Posterior vena cava (tissue), 2 donors: ENCODE results near the gene GDF3. TPM values are rescaled to one million over a fixed set of nuclear protein-coding genes. Genes with fewer than 3 reads are reported as not detected.
"Not testable (repeated sequence)": the region's sequence is repeated elsewhere in the genome, so short reads cannot be mapped to it uniquely, and the experiment has no call there.

Experiments
- DNase-seq: peaks from one replicate; pipeline ENCODE4 v3.0.0-alpha.2; 2020; ENCODE audit warnings: low spot score
- intact Hi-C, 2 donors: fragments of 100-400 bp; cut with DNase I; formaldehyde crosslinking; loops; one replicate each; pipeline versions ENCODE4 v1.14.1 to v1.14.2; 2022 to 2023
- total RNA-seq, 2 donors: library from RNA; stranded (reverse); fragmentation: NEBNext Ultra II Directional; extraction: Animal tissue kit (Norgen Biotek cat#: 25700); gene quantifications; one replicate each; pipeline ENCODE4 v1.2.1, GENCODE V29; 2021
- donor health status: DM: yes; HTN: yes; CAD: no.
- donor health status: DM: yes; HTN: yes; CAD: no.

The GDF3 gene
- total RNA-seq, 2 donors from 2014 or later: 1.5 TPM; not detected in 1

- intact Hi-C loops, DNase-seq: not testable (repeated sequence)
Measured at GRCh38 chr12:7677432-7677888, 18.1 kb downstream of the GDF3 start.

- intact Hi-C loops, DNase-seq: not testable (repeated sequence)
Measured at GRCh38 chr12:7675455-7675854, 20.1 kb downstream of the GDF3 start.

GRCh38 chr12:7668171-7668570, 27.4 kb downstream of the GDF3 start:
- DNase-seq: no peak
- intact Hi-C loops: no loop called here

GRCh38 chr12:7667125-7667524, 28.4 kb downstream of the GDF3 start:
- intact Hi-C loops: no loop called here
- DNase-seq: no peak

GRCh38 chr12:7666595-7666994, 29.0 kb downstream of the GDF3 start:
- intact Hi-C loops: no loop called here
- DNase-seq: no peak

GRCh38 chr12:7661741-7662140, 33.8 kb downstream of the GDF3 start:
- DNase-seq: no peak

GRCh38 chr12:7656121-7656520, 39.5 kb downstream of the GDF3 start:
- DNase-seq: no peak
- intact Hi-C loops: no loop called here

More at GRCh38 chr12:7661741-7662140, 33.8 kb downstream of the GDF3 start:
- intact Hi-C loops: no loop called here

GRCh38 chr12:7650091-7650490, 45.5 kb downstream of the GDF3 start:
- no peak for DNase-seq
- intact Hi-C loops: no loop called here

- intact Hi-C loops: no loop called here
- DNase-seq: no peak
Measured at GRCh38 chr12:7647071-7647470, 48.5 kb downstream of the GDF3 start.

GRCh38 chr12:7646178-7646475, 49.4 kb downstream of the GDF3 start:
- no peak for DNase-seq
- intact Hi-C loops: no loop called here

GRCh38 chr12:7645395-7646177, 50.0 kb downstream of the GDF3 start:
- intact Hi-C loops: no loop called here
- no peak for DNase-seq

- no peak for DNase-seq
Measured at GRCh38 chr12:7642876-7643309, 52.7 kb downstream of the GDF3 start.

GRCh38 chr12:7642287-7642686, 53.3 kb downstream of the GDF3 start:
- intact Hi-C loops: no loop called here
- no peak for DNase-seq

More at GRCh38 chr12:7642876-7643309, 52.7 kb downstream of the GDF3 start:
- intact Hi-C loops: no loop called here

GRCh38 chr12:7640123-7640995, 55.2 kb downstream of the GDF3 start:
- intact Hi-C loops, DNase-seq: not testable (repeated sequence)

Other genes with a start within 250 kb of the GDF3 start
- 100 to 1,000 TPM; 252 to 705 TPM for gene CD163, start 192.0 kb downstream of the GDF3 start, total RNA-seq
- not detected for gene APOBEC1, start 29.9 kb downstream of the GDF3 start, total RNA-seq
- not detected for gene DPPA3, start 15.7 kb upstream of the GDF3 start, total RNA-seq
- gene CLEC4C, start 51.6 kb upstream of the GDF3 start, total RNA-seq: not detected
- not detected for gene NANOGNB, start 69.4 kb upstream of the GDF3 start, total RNA-seq
- gene NANOG, start 93.6 kb upstream of the GDF3 start, total RNA-seq: under 1 TPM; 0.56 to 0.76 TPM
- 1 to 10 TPM in 1 of 2 donors, not detected in 1; 2.4 TPM for gene SLC2A14, start 177.1 kb upstream of the GDF3 start, total RNA-seq
- gene SLC2A3, start 240.4 kb upstream of the GDF3 start, total RNA-seq: 100 to 1,000 TPM in 1 of 2 donors, 10 to 100 TPM in 1; 74.3 to 103 TPM